Panc1 (cell line): Measurements from ENCODE around the gene KIRREL3. TPM values are rescaled to one million over a fixed set of nuclear protein-coding genes. Genes with fewer than 3 reads are reported as not detected.

Source experiments
- ATAC-seq: fragments of 200-7000 bp; cut with Tn5 transposase; 2 replicates; pipeline ENCODE4 v1.9.1; 2020; ENCODE audit warnings: mild to moderate bottlenecking, moderate library complexity
- BruUV-seq: library from RNA; stranded (reverse); fragments of 400-500 nt; replicated peaks from 2 replicates; lab custom pipeline; 2021; lab: Mats Ljungman, UMichigan
- CTCF ChIA-PET: fragments of 300-600 bp; sonication (Branson Sonifier 250); formaldehyde crosslinking; loops from one replicate; lab custom pipeline; 2022; ENCODE audit warnings: antibody characterized with exemption; lab: Charles Lee
- POLR2A ChIA-PET: fragments of 300-600 bp; sonication (Branson Sonifier 250); formaldehyde crosslinking; loops from one replicate; lab custom pipeline; 2022; ENCODE audit warnings: antibody characterized with exemption; lab: Charles Lee
- DNase-seq: peaks from one replicate; pipeline ENCODE4 v3.0.0-alpha.2; 2010; ENCODE audit warnings: low read depth, low spot score
- H3K27ac ChIP-seq: 2 replicates; pipeline ENCODE4 v1.5.1; 2011; ENCODE audit warnings: mild to moderate bottlenecking, low read length, inconsistent platforms
- H3K27me3 ChIP-seq: fragments of 200-500 bp; sonication (Bioruptor generic); 2 replicates; pipeline ENCODE4 v1.6.0; 2014; ENCODE audit warnings: low read length, inconsistent platforms; ENCODE audit not compliant: control insufficient read depth, insufficient read depth
- H3K36me3 ChIP-seq: fragments of 200-500 bp; sonication (Bioruptor generic); 2 replicates; pipeline ENCODE4 v1.5.1; 2014; ENCODE audit warnings: inconsistent platforms, mild to moderate bottlenecking, low read length, moderate library complexity; ENCODE audit not compliant: control insufficient read depth, insufficient read depth
- H3K4me1 ChIP-seq: 2 replicates; pipeline ENCODE4 v1.5.1; 2011; ENCODE audit warnings: inconsistent platforms, mild to moderate bottlenecking, low read length, moderate library complexity; ENCODE audit not compliant: control insufficient read depth, insufficient read depth
- H3K4me3 ChIP-seq, 2 experiments: 2 replicates each; pipeline ENCODE4 v1.5.1; 2011 to 2012; ENCODE audit warnings: low read depth in 2 of 2, low read length in 2 of 2, mild to moderate bottlenecking in 2 of 2, inconsistent platforms in 1 of 2, moderate library complexity in 1 of 2
- H3K9me3 ChIP-seq: fragments of 200-500 bp; sonication (Bioruptor generic); 2 replicates; pipeline ENCODE4 v1.5.1; 2014; ENCODE audit warnings: low read depth, mild to moderate bottlenecking, inconsistent platforms, low read length, moderate library complexity; ENCODE audit not compliant: control insufficient read depth, insufficient read depth
- CTCF ChIP-seq: fragments of 450-650 bp; IDR thresholded peaks from 2 replicates; pipeline ENCODE4 v1.5.1; 2017; ENCODE audit warnings: mild to moderate bottlenecking
- POLR2AphosphoS5 ChIP-seq: IDR thresholded peaks from 2 replicates; pipeline ENCODE4 v1.6.1; 2012; ENCODE audit warnings: mild to moderate bottlenecking, low read depth, low read length, moderate library complexity
- REST ChIP-seq, 2 experiments: IDR thresholded peaks; 2 replicates each; pipeline ENCODE4 v1.6.1; 2011 to 2012; ENCODE audit warnings: low read depth in 2 of 2, control low read depth in 1 of 2, low read length in 1 of 2, mild to moderate bottlenecking in 1 of 2, moderate library complexity in 1 of 2; ENCODE audit not compliant: insufficient read depth in 1 of 2
- SIN3A ChIP-seq: IDR thresholded peaks from 2 replicates; pipeline ENCODE4 v1.6.1; 2012; ENCODE audit warnings: low read depth, mild to moderate bottlenecking, low read length, moderate library complexity, borderline replicate concordance; ENCODE audit not compliant: insufficient read depth
- TCF7L2 ChIP-seq: IDR thresholded peaks from 2 replicates; pipeline ENCODE4 v1.6.1; 2011; ENCODE audit warnings: mild to moderate bottlenecking, low read depth, low read length, inconsistent platforms
- in situ Hi-C: cut with HindIII; loops from 2 replicates; pipeline ENCODE4 v1.10.0; 2016; ENCODE audit warnings: low sequenced_read_pairs, low pct_unique_long_range_greater_than_20kb
- intact Hi-C: fragments of 100-400 bp; cut with micrococcal nuclease; formaldehyde crosslinking; loops from one replicate; pipeline ENCODE4 v1.10.0; 2022; ENCODE audit not compliant: unreplicated experiment
- total RNA-seq: library from RNA; stranded (reverse); gene quantifications from one replicate; pipeline ENCODE4 v1.2.1, GENCODE V29; 2021; ENCODE audit not compliant: unreplicated experiment

The KIRREL3 gene
- total RNA-seq, 1 experiment from 2014 or later = 0.36 TPM

GRCh38 chr11:126630488-126630887, 370.1 kb downstream of the KIRREL3 start:
- no peak for ATAC-seq
- no peaks in the 10 kb centered on the region for H3K36me3 ChIP-seq
- no peak overlapping the region for H3K27ac ChIP-seq
- in situ Hi-C loops (no loop called here), intact Hi-C loops (no loop called here)
- no peak for TF ChIP-seq POLR2AphosphoS5
- TF ChIP-seq TCF7L2 = no peak
- TF ChIP-seq SIN3A = no peak
- TF ChIP-seq CTCF = no peak
- TF ChIP-seq REST (IDR thresholded peaks at IDR 0.05; ENCODE audit: insufficient read depth in 1 of 2, low read depth in 2 of 2, low read length in 1 of 2) = no peak
- H3K27me3 ChIP-seq = peaks cover 15% of the 10 kb centered on the region
- no peak for DNase-seq
- no peaks in the 10 kb centered on the region for H3K4me1 ChIP-seq
- BruUV-seq = no TSS peak
- POLR2A ChIA-PET = no interaction called here
- H3K4me3 ChIP-seq = no peak overlapping the region
- no peaks in the 10 kb centered on the region for H3K9me3 ChIP-seq
- CTCF ChIA-PET = no interaction called here

- Histone ChIP-seq H3K36me3 (no peaks in the 10 kb centered on the region), H3K27ac (no peak overlapping the region), H3K9me3 (no peaks in the 10 kb centered on the region), H3K27me3 (peaks cover 15% of the 10 kb centered on the region), H3K4me1 (no peaks in the 10 kb centered on the region), H3K4me3 (no peak overlapping the region)
- intact Hi-C loops = no loop called here
- TF ChIP-seq REST (IDR thresholded peaks at IDR 0.05; ENCODE audit: insufficient read depth in 1 of 2, low read depth in 2 of 2, low read length in 1 of 2) (no peak), POLR2AphosphoS5 (no peak), CTCF (no peak), TCF7L2 (no peak), SIN3A (no peak)
- 0 out of 2 replicates have a peak, but pooled peaks have one; percentile 28 for ATAC-seq
- in situ Hi-C loops = no loop called here
- no peak for DNase-seq
- no TSS peak for BruUV-seq
- ChIA-PET CTCF (no interaction called here), POLR2A (no interaction called here)
Measured at GRCh38 chr11:126628790-126629621, 371.6 kb downstream of the KIRREL3 start.
